ENCODE measurements around the gene CNEP1R1.

The CNEP1R1 gene

DNA sequence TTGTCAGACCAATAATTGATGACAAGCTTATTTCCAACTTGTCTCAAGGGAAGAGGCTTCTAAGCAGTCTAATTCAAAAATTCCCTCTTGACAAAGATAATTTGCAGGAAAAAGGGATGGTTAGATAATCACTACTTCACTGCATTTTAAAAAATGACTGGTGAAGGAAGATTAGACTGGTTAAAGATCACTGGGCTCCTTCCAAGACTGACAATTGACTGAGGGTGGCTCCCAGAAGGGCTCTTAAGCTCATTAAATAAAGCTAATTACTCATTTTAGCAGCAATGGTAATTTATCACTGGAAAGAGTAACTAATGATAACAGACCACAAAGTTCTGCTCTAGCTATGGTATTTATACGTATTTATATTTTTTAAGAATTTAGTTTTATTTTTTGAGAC is 36.3 kb downstream of the CNEP1R1 start:
- TF ChIP-seq, protein P1, sequence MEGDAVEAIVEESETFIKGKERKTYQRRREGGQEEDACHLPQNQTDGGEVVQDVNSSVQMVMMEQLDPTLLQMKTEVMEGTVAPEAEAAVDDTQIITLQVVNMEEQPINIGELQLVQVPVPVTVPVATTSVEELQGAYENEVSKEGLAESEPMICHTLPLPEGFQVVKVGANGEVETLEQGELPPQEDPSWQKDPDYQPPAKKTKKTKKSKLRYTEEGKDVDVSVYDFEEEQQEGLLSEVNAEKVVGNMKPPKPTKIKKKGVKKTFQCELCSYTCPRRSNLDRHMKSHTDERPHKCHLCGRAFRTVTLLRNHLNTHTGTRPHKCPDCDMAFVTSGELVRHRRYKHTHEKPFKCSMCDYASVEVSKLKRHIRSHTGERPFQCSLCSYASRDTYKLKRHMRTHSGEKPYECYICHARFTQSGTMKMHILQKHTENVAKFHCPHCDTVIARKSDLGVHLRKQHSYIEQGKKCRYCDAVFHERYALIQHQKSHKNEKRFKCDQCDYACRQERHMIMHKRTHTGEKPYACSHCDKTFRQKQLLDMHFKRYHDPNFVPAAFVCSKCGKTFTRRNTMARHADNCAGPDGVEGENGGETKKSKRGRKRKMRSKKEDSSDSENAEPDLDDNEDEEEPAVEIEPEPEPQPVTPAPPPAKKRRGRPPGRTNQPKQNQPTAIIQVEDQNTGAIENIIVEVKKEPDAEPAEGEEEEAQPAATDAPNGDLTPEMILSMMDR (IDR thresholded peaks at IDR 0.05; ENCODE audit: extremely low read depth, insufficient read depth, missing control alignments), result no peak

DNA sequence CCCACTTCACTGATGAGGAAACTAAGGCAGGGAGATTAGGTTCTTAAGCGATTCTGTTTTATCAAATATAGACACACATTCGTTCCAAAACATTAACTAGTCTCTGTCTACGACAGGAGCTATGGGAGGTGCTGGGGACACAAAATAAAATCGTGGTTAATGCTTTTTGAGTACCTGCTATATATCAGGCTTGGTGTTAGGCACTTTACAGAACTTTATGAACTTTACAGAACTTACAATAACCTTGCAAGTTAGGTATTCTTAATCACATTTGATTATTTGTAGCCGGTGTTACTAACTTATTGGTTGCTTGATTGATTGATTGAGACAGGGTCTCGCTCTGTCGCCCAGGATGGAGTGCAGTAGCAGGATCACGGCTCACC is 40.2 kb downstream of the CNEP1R1 start:
- no peak for DNase-seq (ENCODE audit: low spot score)
- TF ChIP-seq, protein P1 (IDR thresholded peaks at IDR 0.05; ENCODE audit: extremely low read depth, insufficient read depth, missing control alignments), result no peak
- in situ Hi-C loops (cut with MboI; ENCODE audit: low pct_unique_long_range_greater_than_20kb, low sequenced_read_pairs, unreplicated experiment), result loop anchor here (10.0 kb wide), 1 partner anchor 150 kb away; no protein-coding TSS in a partner anchor

More for the DNA sequence above, 36.3 kb downstream of the CNEP1R1 start:
- no peak for DNase-seq (ENCODE audit: low spot score)
- in situ Hi-C loops (cut with MboI; ENCODE audit: low pct_unique_long_range_greater_than_20kb, low sequenced_read_pairs, unreplicated experiment), result loop anchor here (10.0 kb wide), 1 partner anchor 153 kb away; no protein-coding TSS in a partner anchor

DNA sequence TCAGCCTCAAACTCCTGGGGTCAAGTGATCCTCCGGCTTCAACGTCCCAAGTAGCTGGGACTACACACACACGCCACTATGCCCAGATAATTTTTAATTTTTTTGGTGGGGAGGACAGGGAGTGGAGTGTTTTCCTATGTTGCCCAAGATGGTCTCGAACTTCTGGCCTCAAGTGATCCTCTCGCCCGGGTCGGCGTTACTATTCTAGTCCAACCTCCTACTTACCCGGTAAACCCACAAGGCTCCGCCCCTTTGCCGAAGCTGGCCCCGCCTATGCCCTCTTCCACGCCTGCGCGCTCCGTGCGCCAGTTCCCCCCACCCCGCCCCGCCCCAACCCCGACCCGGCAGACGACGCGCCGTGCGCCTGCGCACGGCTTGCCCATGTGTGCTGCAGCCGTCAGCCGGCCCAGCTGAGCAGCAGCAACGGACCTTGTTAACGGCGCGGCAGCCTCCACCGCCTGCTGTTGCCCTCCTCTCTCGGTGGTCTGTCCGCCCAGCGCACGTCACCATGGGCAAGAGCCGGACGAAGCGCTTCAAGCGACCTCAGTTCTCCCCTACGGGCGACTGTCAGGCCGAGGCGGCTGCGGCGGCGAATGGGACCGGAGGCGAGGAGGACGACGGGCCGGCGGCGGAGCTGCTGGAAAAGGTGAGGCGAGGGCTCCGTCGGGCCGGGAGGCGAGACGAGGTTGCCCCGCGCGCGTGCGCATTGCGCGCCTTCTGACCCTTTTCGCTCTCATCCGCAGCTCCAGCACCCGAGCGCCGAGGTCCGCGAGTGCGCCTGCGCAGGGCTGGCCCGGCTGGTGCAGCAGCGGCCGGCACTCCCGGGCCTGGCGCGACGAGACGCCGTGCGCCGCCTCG is 40.8 kb downstream of the CNEP1R1 start, which contains the start of gene HEATR3:
Gene HEATR3, plus strand, starts transcription at position 347 of the 858 bp plus-strand sequence. Its CDS starts 162 bp downstream, at position 509.
- in situ Hi-C loops (cut with MboI; ENCODE audit: low pct_unique_long_range_greater_than_20kb, low sequenced_read_pairs, unreplicated experiment), result loop anchor here (10.0 kb wide), 1 partner anchor 149 kb away; no protein-coding TSS in a partner anchor
- DNase-seq (ENCODE audit: low spot score), result peak; percentile 95
- TF ChIP-seq, protein P1 (IDR thresholded peaks at IDR 0.05; ENCODE audit: extremely low read depth, insufficient read depth, missing control alignments), result no peak

DNA sequence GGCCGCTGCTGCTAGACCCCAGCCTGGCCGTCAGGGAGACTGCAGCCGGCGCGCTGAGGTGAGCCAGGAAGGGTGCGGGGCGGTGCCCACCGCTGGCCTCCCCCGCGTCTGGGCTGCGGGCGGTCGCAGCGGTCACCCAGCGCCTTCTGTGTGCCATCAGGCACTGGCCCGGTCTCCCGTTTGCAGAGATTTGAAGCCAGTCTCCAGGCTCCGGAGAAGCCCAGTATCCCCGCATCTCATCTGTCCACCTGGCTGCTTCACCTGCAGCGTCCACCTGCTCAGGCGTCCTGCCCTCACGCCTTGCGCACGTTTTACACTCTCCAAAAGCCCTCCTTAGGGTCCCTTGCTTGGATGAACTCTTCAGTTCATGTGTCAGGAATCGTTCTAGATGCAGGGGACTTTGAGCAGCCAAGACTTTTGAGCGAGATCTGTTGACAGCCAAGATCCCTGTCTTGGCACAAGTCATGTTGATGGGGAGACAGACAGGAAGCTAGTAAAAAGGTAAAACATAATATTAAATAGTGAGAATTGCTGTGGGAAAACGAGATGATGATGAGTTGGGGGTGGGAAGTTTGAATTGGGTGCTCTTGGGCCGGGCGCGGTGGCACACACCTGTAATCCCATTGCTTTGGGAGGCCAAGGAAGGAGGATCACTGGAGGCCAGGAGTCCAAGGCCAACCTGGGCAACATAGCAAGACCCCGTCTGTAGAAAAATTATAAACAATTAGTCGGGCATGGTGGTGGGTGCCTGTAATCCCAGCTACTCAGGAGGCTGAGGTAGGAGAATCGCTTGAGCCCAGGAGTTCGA is 41.7 kb downstream of the CNEP1R1 start:
- no peak for DNase-seq (ENCODE audit: low spot score)
- in situ Hi-C loops (cut with MboI; ENCODE audit: low pct_unique_long_range_greater_than_20kb, low sequenced_read_pairs, unreplicated experiment), result loop anchor here (10.0 kb wide), 1 partner anchor 148 kb away; no protein-coding TSS in a partner anchor
- TF ChIP-seq, protein P1 (IDR thresholded peaks at IDR 0.05; ENCODE audit: extremely low read depth, insufficient read depth, missing control alignments), result no peak

DNA sequence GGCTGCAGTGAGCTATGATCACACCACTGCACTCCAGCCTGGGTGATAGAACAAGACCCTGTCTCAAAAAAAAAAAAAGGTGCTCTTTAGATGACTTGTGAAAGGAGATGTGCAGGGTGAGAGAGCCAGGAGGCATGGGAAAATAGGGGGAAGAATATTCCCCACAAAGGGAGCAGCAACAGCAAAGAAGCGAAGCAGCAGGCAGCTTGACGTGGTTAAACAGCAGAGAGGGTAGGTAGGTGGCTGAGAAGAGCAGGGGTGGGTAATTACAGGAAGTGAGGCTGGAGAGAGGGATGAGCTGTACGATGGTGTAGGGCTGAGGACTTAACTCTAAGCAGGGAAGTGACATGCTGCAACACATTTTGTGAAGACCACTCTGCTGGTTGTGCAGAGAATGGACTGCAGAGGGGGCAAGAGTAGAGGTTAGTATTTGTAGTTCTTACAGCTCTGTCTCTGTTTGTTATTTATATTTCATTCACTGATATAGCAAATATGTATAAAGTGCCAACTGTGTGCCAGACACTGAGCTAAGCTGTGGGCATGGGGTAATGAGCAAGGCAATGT is 42.3 kb downstream of the CNEP1R1 start:
- peak; percentile 43 for DNase-seq (ENCODE audit: low spot score)
- TF ChIP-seq, protein P1 (IDR thresholded peaks at IDR 0.05; ENCODE audit: extremely low read depth, insufficient read depth, missing control alignments), result peak; percentile 60
- in situ Hi-C loops (cut with MboI; ENCODE audit: low pct_unique_long_range_greater_than_20kb, low sequenced_read_pairs, unreplicated experiment), result loop anchor here (10.0 kb wide), 1 partner anchor 147 kb away; no protein-coding TSS in a partner anchor

DNA sequence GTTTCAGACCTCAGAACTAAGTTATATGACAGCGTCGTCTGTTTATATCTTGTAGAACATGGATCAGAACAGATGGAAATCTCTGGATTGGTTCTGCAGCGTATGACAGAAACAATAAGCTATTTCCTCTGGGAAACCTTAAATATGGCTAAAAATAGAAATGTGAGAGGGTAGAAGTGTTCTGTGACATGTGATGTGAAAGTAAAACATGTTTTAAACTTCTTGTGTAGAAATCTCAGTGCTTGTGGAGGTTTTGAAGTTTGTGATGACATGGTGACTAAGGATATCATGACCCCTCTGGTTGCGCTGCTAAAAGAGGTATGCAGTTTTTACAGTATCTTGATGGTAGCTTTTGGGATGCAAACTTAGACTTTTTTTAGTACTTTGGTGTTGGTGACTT is 43.5 kb downstream of the CNEP1R1 start:
- in situ Hi-C loops (cut with MboI; ENCODE audit: low pct_unique_long_range_greater_than_20kb, low sequenced_read_pairs, unreplicated experiment), result loop anchor here (10.0 kb wide), 1 partner anchor 146 kb away; no protein-coding TSS in a partner anchor
- DNase-seq (ENCODE audit: low spot score), result no peak

More for the DNA sequence above, 43.5 kb downstream of the CNEP1R1 start:
- TF ChIP-seq, protein P1 (IDR thresholded peaks at IDR 0.05; ENCODE audit: extremely low read depth, insufficient read depth, missing control alignments), result no peak

All from GM13977 (cell line).